RKO (cell line): Measurements from ENCODE around the gene KIF15.
"Not testable (repeated sequence)": the region's sequence is repeated elsewhere in the genome, so short reads cannot be mapped to it uniquely, and the experiment has no call there.

Source experiments
- DNase-seq: peaks from one replicate; pipeline ENCODE4 v3.0.0-alpha.2; 2016; ENCODE audit warnings: low spot score

Gene KIF15

GRCh38 chr3:44821206-44821605, 59.6 kb downstream of the KIF15 start:
- DNase-seq = not testable (repeated sequence)

GRCh38 chr3:44825264-44825925, 63.8 kb downstream of the KIF15 start:
- DNase-seq = peak; percentile 36

DNA sequence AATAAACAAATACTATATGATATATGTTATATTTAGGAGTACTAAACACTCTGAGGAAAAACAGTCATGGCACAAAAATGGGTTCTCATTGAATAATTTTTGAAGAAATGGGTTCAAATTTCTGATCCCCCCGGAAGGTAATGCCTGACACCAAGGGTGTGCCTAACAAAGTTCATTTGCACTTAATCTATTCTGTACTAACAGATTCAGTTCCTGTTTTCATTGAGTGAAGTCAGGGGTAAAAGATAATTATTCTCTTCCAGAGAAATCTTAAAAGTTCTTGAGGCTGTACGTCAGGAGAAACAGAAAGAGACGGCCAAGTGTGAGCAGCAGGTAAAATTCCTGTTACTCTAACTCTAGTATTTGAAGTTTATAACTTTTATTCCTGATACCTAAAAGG, 65.6 kb downstream of the KIF15 start:
- DNase-seq = no peak

DNA sequence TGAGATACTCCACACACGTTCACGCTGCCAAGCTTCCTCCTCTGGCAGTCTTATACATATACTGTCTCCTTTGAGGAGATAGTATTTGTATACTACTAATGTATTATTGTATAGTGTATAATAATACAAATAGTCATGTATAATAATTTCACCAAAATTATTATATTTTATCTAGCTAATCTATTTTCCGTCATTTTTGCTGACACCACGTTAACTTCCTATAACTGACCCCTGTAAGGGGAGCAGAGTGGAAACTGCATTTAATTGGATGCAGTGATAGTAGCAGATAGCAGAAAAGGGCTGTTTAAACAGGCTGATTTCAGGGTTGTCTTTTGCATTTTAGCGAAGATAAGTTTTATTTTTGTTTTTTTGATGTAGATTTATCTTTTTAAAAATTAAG, 69.6 kb downstream of the KIF15 start:
- DNase-seq = no peak

DNA sequence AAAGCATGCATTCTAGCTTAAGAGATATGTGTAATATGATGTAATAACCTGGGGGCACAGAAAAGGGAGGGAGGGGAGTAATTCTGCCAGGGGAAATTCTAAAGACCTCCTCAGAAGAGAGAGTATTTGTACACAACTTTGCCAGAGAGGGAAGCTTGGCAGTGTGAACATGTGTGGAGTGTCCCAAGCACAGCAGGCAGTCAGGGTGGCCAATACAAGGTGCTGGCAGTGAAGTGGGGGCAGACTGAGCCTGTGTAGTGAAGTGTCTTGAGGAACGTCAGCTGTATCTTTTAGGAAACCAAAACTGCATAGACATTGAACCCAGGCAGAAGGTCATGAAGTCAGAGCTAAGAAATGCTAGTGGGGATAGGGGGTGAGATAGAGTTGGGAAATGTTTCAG, 70.4 kb downstream of the KIF15 start:
- DNase-seq = no peak

DNA sequence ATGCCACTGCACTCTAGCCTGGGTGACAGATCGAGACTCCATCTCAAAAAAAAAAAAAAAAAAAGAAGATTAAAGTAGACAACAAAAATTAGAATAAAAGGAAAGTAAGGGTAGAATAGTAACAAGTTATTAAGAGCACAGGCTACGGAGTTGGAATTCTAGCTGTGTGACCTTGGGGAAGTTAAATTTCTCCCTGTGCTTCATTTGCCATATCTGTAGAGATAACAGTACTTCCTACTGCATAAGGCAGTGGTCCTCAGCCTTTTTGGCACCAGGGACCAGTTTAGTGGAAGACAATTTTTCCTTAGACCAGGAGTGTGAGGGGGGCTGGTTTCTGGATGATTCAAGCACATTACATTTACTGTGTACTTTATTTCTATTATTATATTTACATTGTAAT, 71.4 kb downstream of the KIF15 start:
- DNase-seq = no peak

- no peak for DNase-seq
Measured at GRCh38 chr3:44833394-44833793, 71.8 kb downstream of the KIF15 start.

GRCh38 chr3:44835684-44836083, 74.1 kb downstream of the KIF15 start:
- DNase-seq = no peak

- no peak for DNase-seq
Measured at GRCh38 chr3:44842376-44842775, 80.8 kb downstream of the KIF15 start.

- no peak for DNase-seq
Measured at GRCh38 chr3:44845528-44846520, 84.2 kb downstream of the KIF15 start.

DNA sequence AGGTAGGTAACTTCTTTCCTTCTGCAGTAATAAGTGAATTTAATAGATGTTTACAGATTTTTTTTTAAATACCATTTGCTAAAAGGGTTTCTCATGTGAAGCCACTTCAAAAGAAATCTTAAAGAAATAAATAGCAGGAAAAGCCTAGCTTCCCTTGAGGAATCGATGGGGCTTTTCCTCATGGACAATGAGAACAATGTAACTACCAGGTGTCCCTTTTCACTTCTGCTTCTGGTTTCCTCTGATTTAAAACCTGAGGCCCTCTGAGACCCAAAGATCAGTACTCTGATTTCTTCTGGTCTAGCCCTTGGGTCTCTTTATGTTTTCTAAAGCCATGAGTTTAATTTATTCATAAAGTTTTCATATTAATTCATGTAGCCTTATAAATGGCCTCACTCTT, 87.0 kb downstream of the KIF15 start:
- DNase-seq = no peak

DNA sequence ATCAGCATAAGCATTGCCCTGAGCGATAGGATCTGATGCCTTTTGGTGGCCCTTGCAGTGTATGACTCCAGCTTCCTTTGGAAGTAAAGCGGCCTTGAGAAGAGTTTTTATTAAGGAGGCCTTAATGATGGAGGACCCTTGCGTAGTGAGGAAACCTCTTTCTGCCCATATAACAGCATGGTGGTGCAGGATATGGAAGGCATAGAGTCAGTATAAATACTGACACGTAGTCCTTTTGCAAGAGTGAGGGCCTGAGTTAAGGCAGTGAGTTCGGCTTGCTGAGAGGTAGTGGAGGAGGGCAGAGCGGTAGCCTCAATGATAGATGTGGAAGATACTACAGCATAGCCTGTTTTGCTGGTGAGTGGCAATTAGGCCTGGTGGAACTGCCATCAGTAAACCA, 95.1 kb downstream of the KIF15 start:
- not testable (repeated sequence) for DNase-seq

GRCh38 chr3:44860117-44860516, 98.5 kb downstream of the KIF15 start:
- no peak for DNase-seq

DNA sequence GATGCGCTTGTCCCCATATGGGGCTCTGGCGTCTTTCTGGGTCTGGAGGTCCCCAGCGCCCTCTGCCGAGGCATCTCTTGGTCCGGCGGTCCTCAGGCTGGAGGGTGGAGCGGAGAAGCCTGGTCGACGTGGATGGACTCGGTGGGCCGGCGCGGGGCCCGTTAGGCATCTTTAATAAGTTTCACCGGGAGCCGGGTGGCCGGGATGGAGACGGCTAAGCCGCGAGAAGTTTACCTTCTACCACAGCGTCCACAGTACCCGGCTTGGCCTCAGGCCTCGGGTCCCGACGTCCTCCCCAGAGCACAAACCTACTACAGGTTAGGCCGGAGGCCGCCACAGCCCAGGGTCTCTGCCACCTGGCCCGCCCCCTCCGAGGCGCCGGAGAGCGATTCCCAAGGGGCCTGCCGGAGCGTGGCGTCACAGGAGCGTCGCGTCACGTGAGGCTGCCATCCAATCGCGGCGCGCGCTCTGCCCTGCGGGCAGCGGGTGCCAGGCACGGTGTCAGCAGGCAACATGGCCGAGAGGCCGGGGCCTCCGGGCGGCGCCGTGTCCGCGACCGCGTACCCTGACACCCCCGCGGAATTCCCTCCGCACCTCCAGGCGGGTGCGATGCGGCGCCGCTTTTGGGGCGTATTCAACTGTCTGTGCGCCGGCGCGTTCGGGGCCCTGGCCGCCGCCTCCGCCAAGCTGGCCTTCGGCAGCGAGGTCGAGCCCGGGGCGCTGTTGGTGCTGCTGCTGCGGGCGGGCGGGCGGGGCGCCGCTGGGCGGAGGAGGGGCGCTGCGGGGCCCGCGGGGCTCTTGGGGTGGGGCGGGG, 100.0 kb downstream of the KIF15 start, which contains the start of gene TMEM42:
Gene TMEM42 (plus strand): TSS at position 501 of the 814 bp plus-strand sequence. CDS start 13 bp downstream, at position 514.
- DNase-seq = peak; percentile 83

- peak; percentile 21 for DNase-seq
Measured at GRCh38 chr3:44862226-44862637, 100.6 kb downstream of the KIF15 start.

GRCh38 chr3:44865272-44866035, 103.9 kb downstream of the KIF15 start:
- no peak for DNase-seq

- no peak for DNase-seq
Measured at GRCh38 chr3:44867421-44868111, 106.0 kb downstream of the KIF15 start.

- DNase-seq = no peak
Measured at GRCh38 chr3:44870375-44871061, 108.9 kb downstream of the KIF15 start.

DNA sequence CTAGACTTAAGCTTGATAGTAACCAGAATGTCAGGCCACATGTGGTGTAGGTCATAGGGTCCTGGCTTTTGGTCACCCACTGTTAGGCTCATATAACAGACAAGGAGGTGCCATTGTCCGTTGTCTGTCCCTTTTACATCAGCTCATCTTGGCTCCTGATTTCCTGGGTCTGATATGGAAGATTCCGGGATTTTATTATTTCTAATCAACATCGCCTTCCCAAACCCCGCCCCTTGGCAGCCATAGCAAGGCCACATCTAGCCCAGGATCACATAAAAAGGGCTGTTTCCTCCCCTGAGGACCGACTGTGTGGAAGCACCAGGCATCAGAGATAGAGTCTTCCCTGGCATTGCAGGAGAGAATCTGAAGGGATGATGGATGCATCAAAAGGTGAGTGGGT, 112.7 kb downstream of the KIF15 start, which contains the start of gene TGM4:
Gene TGM4 (plus strand): TSS at position 301 of the 400 bp plus-strand sequence. CDS start 71 bp downstream, at position 372.
- DNase-seq = no peak

DNA sequence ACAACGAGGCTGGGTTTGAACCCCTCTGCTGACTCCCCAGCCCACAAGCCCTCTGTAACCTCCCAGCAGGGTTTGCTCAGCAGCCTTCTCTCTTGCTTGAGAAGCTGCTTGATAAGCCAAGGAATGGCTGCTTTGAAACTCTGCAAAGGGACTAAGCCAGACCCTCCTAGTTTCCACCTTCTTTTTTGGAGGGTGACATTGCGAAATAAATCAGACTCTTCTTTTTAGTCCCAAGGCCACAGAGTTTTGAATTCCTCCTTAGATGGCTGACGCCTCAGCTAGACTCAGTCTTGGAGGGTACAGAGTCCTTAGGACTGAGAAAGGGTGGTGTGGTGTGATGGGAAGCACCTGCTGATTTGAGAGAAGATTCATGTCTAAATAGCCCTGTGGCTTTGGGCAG, 114.0 kb downstream of the KIF15 start:
- no peak for DNase-seq
